IMR-90 (cell line): ENCODE results near the gene C1orf167. TPM values are rescaled to one million over a fixed set of nuclear protein-coding genes. Genes with fewer than 3 reads are reported as not detected.
A peak's percentile ranks its signal among the peaks of the same experiment; 100 is the strongest.

Experiments used
- ATAC-seq: fragments of 200-7000 bp; cut with Tn5 transposase; 2 replicates; pipeline ENCODE4 v1.9.1; 2020; ENCODE audit warnings: low read depth, mild to moderate bottlenecking, moderate library complexity
- BruUV-seq: library from RNA; stranded (reverse); fragments of 400-500 nt; replicated peaks from 2 replicates; lab custom pipeline; 2021; lab: Mats Ljungman, UMichigan
- CTCF ChIA-PET: fragments of 300-600 bp; formaldehyde crosslinking; extraction: SDS; loops from one replicate; lab custom pipeline; 2021; ENCODE audit warnings: antibody characterized with exemption; lab: Yijun Ruan, JAX
- POLR2A ChIA-PET: fragments of 300-600 bp; sonication (Branson Sonifier 250); formaldehyde crosslinking; loops from one replicate; lab custom pipeline; 2022; ENCODE audit warnings: antibody characterized with exemption; ENCODE audit not compliant: unreplicated experiment; lab: Charles Lee
- DNase-seq: peaks from one replicate; pipeline ENCODE4 v3.0.0; 2013
- H2AFZ ChIP-seq: replicated peaks from 2 replicates; pipeline ENCODE3; 2013; ENCODE audit warnings: low read length, mild to moderate bottlenecking; ENCODE audit not compliant: poor library complexity
- H2AK5ac ChIP-seq: 2 replicates; pipeline ENCODE4 v1.6.1; 2013; ENCODE audit warnings: low read depth, low read length, inconsistent platforms
- H2AK9ac ChIP-seq: replicated peaks from 2 replicates; pipeline ENCODE3; 2013; ENCODE audit warnings: mild to moderate bottlenecking, low read depth, low read length, moderate library complexity; ENCODE audit not compliant: poor library complexity
- H2BK120ac ChIP-seq: 2 replicates; pipeline ENCODE4 v1.6.1; 2013; ENCODE audit warnings: low read depth, low read length, inconsistent platforms
- H2BK15ac ChIP-seq: 3 replicates; pipeline ENCODE4 v1.6.1; 2013; ENCODE audit warnings: low read depth, low read length, inconsistent platforms
- H2BK20ac ChIP-seq: 2 replicates; pipeline ENCODE4 v1.6.1; 2013; ENCODE audit warnings: low read depth, mild to moderate bottlenecking, inconsistent platforms, low read length, moderate library complexity
- H2BK5ac ChIP-seq: 2 replicates; pipeline ENCODE4 v1.6.1; 2013; ENCODE audit warnings: mild to moderate bottlenecking, low read depth, low read length, inconsistent platforms; ENCODE audit not compliant: poor library complexity, severe bottlenecking
- H3K14ac ChIP-seq: replicated peaks from 2 replicates; pipeline ENCODE4 v1.6.1; 2013; ENCODE audit warnings: low read depth, low read length, inconsistent platforms
- H3K18ac ChIP-seq: 2 replicates; pipeline ENCODE4 v1.6.1; 2013; ENCODE audit warnings: low read depth, low read length, control low read depth
- H3K23ac ChIP-seq: 2 replicates; pipeline ENCODE4 v1.6.1; 2013; ENCODE audit warnings: low read depth, low read length, inconsistent platforms
- H3K27ac ChIP-seq: 2 replicates; pipeline ENCODE4 v1.5.1; 2013; ENCODE audit warnings: mild to moderate bottlenecking, control low read depth, low read length; ENCODE audit not compliant: insufficient read depth
- H3K27me3 ChIP-seq: 2 replicates; pipeline ENCODE4 v1.6.1; 2013; ENCODE audit warnings: low read length; ENCODE audit not compliant: control insufficient read depth, insufficient read depth
- H3K36me3 ChIP-seq: 2 replicates; pipeline ENCODE4 v1.6.1; 2013; ENCODE audit warnings: low read length, mixed read lengths; ENCODE audit not compliant: control insufficient read depth, insufficient read depth
- H3K4ac ChIP-seq: 2 replicates; pipeline ENCODE4 v1.6.1; 2013; ENCODE audit warnings: low read depth, low read length, inconsistent platforms
- H3K4me1 ChIP-seq: 2 replicates; pipeline ENCODE4 v1.6.1; 2013; ENCODE audit warnings: low read length, mixed read lengths; ENCODE audit not compliant: control insufficient read depth, insufficient read depth
- H3K4me2 ChIP-seq: 2 replicates; pipeline ENCODE4 v1.6.1; 2013; ENCODE audit warnings: low read depth, mild to moderate bottlenecking, control low read depth, low read length, moderate library complexity
- H3K4me3 ChIP-seq: 2 replicates; pipeline ENCODE4 v1.5.1; 2013; ENCODE audit warnings: low read depth, mild to moderate bottlenecking, control low read depth, low read length, moderate library complexity; ENCODE audit not compliant: insufficient read depth
- H3K56ac ChIP-seq: 2 replicates; pipeline ENCODE4 v1.6.1; 2013; ENCODE audit warnings: low read length, inconsistent platforms; ENCODE audit not compliant: insufficient read depth; ENCODE audit errors: extremely low read depth
- H3K79me1 ChIP-seq, 2 experiments: 2 replicates each; pipeline ENCODE4 v1.6.1; 2013; ENCODE audit warnings: low read length in 2 of 2, inconsistent platforms in 1 of 2, low read depth in 1 of 2
- H3K9ac ChIP-seq: 2 replicates; pipeline ENCODE4 v1.6.1; 2013; ENCODE audit warnings: low read depth, low read length, control low read depth
- H3K9me1 ChIP-seq: 2 replicates; pipeline ENCODE4 v1.6.1; 2013; ENCODE audit warnings: low read length, inconsistent platforms; ENCODE audit not compliant: insufficient read depth
- H3K9me3 ChIP-seq: 2 replicates; pipeline ENCODE4 v1.6.1; 2013; ENCODE audit warnings: low read length; ENCODE audit not compliant: control insufficient read depth, insufficient read depth
- H4K20me1 ChIP-seq: 2 replicates; pipeline ENCODE4 v1.6.1; 2013; ENCODE audit warnings: low read length, inconsistent platforms; ENCODE audit not compliant: insufficient read depth
- H4K5ac ChIP-seq: 2 replicates; pipeline ENCODE4 v1.6.1; 2013; ENCODE audit warnings: mild to moderate bottlenecking, low read depth, low read length, control low read depth
- H4K8ac ChIP-seq, 2 experiments: 2 replicates each; pipeline ENCODE4 v1.6.1; 2013; ENCODE audit warnings: low read depth in 2 of 2, low read length in 2 of 2, control low read depth in 1 of 2, inconsistent platforms in 1 of 2
- H4K91ac ChIP-seq: 2 replicates; pipeline ENCODE4 v1.6.1; 2013; ENCODE audit warnings: low read depth, low read length, inconsistent platforms; ENCODE audit not compliant: insufficient read depth
- MAFK ChIP-seq: IDR thresholded peaks from 2 replicates; pipeline ENCODE4 v1.6.1; 2012; ENCODE audit warnings: low read depth, low read length, improper control_type of control experiment
- POLR2A ChIP-seq: IDR thresholded peaks from 2 replicates; pipeline ENCODE4 v1.6.1; 2012; ENCODE audit warnings: mild to moderate bottlenecking, low read depth, low read length
- RCOR1 ChIP-seq: IDR thresholded peaks from 2 replicates; pipeline ENCODE4 v1.6.1; 2012; ENCODE audit warnings: mild to moderate bottlenecking, low read length, improper control_type of control experiment; ENCODE audit not compliant: insufficient replicate concordance
- RFX5 ChIP-seq: IDR thresholded peaks from 2 replicates; pipeline ENCODE4 v1.8.0; 2012; ENCODE audit warnings: low read depth, mild to moderate bottlenecking, low read length, moderate library complexity
- SMC3 ChIP-seq: fragments of 150-350 bp; IDR thresholded peaks from 2 replicates; pipeline ENCODE4 v1.6.1; 2016; ENCODE audit warnings: low read depth, mild to moderate bottlenecking, antibody characterized with exemption, low read length, moderate library complexity
- WGBS, 2 experiments: methylation state at CpG; one replicate each; pipeline versions ENCODE4 v1.1.5 to v1.1.7; 2013; ENCODE audit warnings: missing lambda C conversion rate in 2 of 2; ENCODE audit not compliant: insufficient read length in 1 of 2; ENCODE audit errors: extremely low coverage in 2 of 2; 5-methylcytosine and 5-hydroxymethylcytosine counted together
- dilution Hi-C: fragments of 300-500 bp; cut with HindIII; formaldehyde crosslinking; loops from one replicate; pipeline ENCODE4 v1.14.3; 2018; ENCODE audit warnings: low sequenced_read_pairs; ENCODE audit not compliant: unreplicated experiment
- in situ Hi-C: fragments of 300-500 bp; cut with MboI; formaldehyde crosslinking; loops from 3 replicates; pipeline ENCODE4 v1.14.3; 2019; ENCODE audit warnings: low sequenced_read_pairs, inconsistent platforms, mixed read lengths
- intact Hi-C: fragments of 100-400 bp; cut with micrococcal nuclease; formaldehyde crosslinking; loops from 2 replicates; pipeline ENCODE4 v1.10.0; 2022
- polyA plus RNA-seq, 3 experiments: library from polyadenylated mRNA; depleted of rRNA; stranded (reverse); fragments of >200 nt; gene quantifications; 2 replicates each; pipeline ENCODE4 v1.2.3, GENCODE V29; 2012; ENCODE audit warnings: low replicate concordance in 1 of 3
- total RNA-seq: library from RNA; depleted of rRNA; stranded (reverse); fragments of >200 nt; gene quantifications from 2 replicates; pipeline ENCODE4 v1.2.3, GENCODE V29; 2012

Gene C1orf167
- total and polyA plus RNA-seq, 2 of the 4 experiments (the other 2 are of a cell fraction) = under 0.01 to 0.15 TPM

DNA sequence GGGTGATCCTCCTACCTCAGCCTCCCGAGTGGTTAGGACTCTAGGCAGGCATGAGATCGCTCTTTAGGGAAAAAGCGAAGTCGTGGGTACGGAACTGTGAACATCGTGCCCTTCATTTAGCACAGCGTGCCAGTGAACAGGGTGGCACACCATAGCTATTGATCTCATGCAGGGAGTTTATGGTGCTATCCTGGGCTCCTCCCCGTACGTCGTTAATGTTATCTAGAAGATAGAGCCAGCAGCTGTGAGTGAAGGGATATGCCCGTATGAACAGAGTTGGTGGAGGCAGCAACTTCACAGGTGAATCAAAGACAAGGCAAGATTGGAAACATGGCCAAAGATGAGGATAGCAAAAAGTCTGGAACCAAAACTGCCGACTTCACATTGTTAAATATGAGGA, 55.2 kb downstream of the C1orf167 start:
- BruUV-seq = no TSS peak
- CTCF ChIA-PET = no interaction called here
- TF ChIP-seq MAFK (no peak), RCOR1 (no peak), RFX5 (no peak), POLR2A (no peak), SMC3 (no peak)
- Histone ChIP-seq H3K4me1 (no peaks in the 10 kb centered on the region), H3K9ac (no peak overlapping the region), H3K9me1 (peaks cover 3% of the 10 kb centered on the region; the same call in 1 of the 2 replicates), H4K8ac (no peak overlapping the region), H3K9me3 (no peaks in the 10 kb centered on the region), H3K4me2 (no peak overlapping the region), H3K79me1 (peaks cover 2 to 45% of the 10 kb centered on the region in 2 experiments; a peak in 3 of 4 replicates), H2BK5ac (no peak overlapping the region), H3K4me3 (no peak overlapping the region), H4K20me1 (peaks cover 3% of the 10 kb centered on the region; the same call in 1 of the 2 replicates), H3K27ac (no peak overlapping the region), H2AK5ac (no peak overlapping the region), H3K4ac (no peak overlapping the region), H2AK9ac (peak overlapping the region; percentile 34), H2BK15ac (no peak overlapping the region), H4K5ac (no peak overlapping the region), H3K18ac (no peak overlapping the region), H2AFZ (no peak overlapping the region), H3K27me3 (no peaks in the 10 kb centered on the region), H4K91ac (no peak overlapping the region), H3K56ac (no peak overlapping the region), H2BK120ac (no peak overlapping the region), H2BK20ac (no peak overlapping the region), H3K14ac (no peak overlapping the region), H3K36me3 (peaks cover 31% of the 10 kb centered on the region), H3K23ac (no peak overlapping the region)
- DNase-seq (no peak), ATAC-seq (no peak)
- POLR2A ChIA-PET = no interaction called here
- dilution Hi-C loops (no loop called here), in situ Hi-C loops (no loop called here), intact Hi-C loops (no loop called here)
- WGBS, 2 experiments = 93% methylated on average over 8 of the region's 12 CpGs; no CpG with 5 or more reads in 1 of the 2 experiments
